Measurements from ENCODE around the gene NAA30.

The NAA30 gene

DNA sequence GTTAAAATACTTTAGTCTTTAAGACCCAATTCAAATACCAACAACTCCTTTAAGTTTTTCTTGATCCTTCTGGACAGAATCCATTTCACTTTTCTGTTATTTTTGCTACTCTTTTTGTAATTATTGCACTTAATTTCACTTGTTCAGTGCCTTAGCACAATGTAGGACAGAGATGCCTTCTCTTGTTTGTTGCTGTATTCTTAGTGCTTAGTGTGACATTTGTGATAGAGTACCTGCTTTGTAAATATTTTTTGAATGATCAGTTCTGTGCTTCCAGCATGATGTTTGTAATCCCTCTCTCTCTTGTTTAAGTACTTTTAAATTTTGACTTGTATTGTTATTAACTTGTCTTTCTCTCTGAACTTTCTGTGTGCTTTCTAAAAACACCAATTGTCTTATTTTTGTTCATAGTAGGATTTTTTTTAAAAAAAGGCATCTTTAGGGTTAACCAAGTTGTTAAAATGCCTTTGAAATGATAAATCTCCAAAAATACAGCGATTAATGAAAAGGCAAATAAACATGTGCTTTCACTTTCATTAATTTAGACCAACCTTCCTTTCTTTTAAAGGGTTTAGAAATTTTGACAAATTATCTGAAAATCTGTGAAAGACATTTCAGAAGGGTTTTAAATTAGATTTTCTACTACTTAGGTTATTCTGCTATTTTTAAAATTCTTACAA lies 11.9 kb downstream of the NAA30 start:
- TF ChIP-seq EZH2 (optimal IDR thresholded peaks at IDR 0.05; ENCODE audit: low read depth, low read length): no peak
- TF ChIP-seq EZH2phosphoT487 (IDR thresholded peaks at IDR 0.05; ENCODE audit: low read length): no peak
- TF ChIP-seq, protein P1, sequence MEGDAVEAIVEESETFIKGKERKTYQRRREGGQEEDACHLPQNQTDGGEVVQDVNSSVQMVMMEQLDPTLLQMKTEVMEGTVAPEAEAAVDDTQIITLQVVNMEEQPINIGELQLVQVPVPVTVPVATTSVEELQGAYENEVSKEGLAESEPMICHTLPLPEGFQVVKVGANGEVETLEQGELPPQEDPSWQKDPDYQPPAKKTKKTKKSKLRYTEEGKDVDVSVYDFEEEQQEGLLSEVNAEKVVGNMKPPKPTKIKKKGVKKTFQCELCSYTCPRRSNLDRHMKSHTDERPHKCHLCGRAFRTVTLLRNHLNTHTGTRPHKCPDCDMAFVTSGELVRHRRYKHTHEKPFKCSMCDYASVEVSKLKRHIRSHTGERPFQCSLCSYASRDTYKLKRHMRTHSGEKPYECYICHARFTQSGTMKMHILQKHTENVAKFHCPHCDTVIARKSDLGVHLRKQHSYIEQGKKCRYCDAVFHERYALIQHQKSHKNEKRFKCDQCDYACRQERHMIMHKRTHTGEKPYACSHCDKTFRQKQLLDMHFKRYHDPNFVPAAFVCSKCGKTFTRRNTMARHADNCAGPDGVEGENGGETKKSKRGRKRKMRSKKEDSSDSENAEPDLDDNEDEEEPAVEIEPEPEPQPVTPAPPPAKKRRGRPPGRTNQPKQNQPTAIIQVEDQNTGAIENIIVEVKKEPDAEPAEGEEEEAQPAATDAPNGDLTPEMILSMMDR (IDR thresholded peaks at IDR 0.05; ENCODE audit: low read length): no peak
- H3K9me3 ChIP-seq (replicated peaks; ENCODE audit: insufficient read depth, low read length): no peaks in the 10 kb centered on the region
- H3K4me1 ChIP-seq (ENCODE audit: low read length): no peaks in the 10 kb centered on the region
- H4K20me1 ChIP-seq (ENCODE audit: insufficient read depth, low read length): no peaks in the 10 kb centered on the region
- H3K4me2 ChIP-seq (ENCODE audit: low read depth, low read length): no peak overlapping the region
- H3K36me3 ChIP-seq (replicated peaks; ENCODE audit: insufficient read depth, low read length): no peaks in the 10 kb centered on the region
- no peak overlapping the region for H3K9ac ChIP-seq (ENCODE audit: low read length)
- DNase-seq: no peak
- H3K4me3 ChIP-seq (ENCODE audit: low read length): no peak overlapping the region
- no peaks in the 10 kb centered on the region for H3K79me2 ChIP-seq (ENCODE audit: low read length)
- H3K27ac ChIP-seq (ENCODE audit: low read length): no peak overlapping the region
- H2AFZ ChIP-seq (ENCODE audit: low read length): no peak overlapping the region
- no peaks in the 10 kb centered on the region for H3K27me3 ChIP-seq (replicated peaks; ENCODE audit: insufficient read depth, low read length)
- no peaks in the 10 kb centered on the region for H3F3A ChIP-seq (ENCODE audit: insufficient read depth, low read length)
- H3K9me2 ChIP-seq (replicated peaks; ENCODE audit: insufficient read depth, low read length): no peaks in the 10 kb centered on the region

DNA sequence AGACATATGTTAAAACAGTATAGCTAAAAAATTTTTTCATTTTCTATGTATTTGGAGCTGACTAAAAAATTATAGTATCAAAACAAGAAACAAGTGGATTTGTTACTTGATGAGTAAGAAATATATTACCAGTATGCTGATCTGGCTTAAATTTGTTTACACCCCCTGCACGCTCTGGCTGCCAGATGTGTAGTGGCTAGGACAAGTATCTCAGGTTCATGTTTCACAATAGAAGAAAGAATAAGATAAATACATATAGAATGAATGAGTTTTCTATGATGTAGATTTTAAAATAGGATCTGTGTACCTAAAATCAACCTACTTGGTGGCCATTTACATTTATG lies 13.1 kb downstream of the NAA30 start:
- Histone ChIP-seq H3F3A (ENCODE audit: insufficient read depth, low read length) (no peaks in the 10 kb centered on the region), H3K9ac (ENCODE audit: low read length) (no peak overlapping the region), H3K4me1 (ENCODE audit: low read length) (no peaks in the 10 kb centered on the region), H4K20me1 (ENCODE audit: insufficient read depth, low read length) (no peaks in the 10 kb centered on the region), H3K4me2 (ENCODE audit: low read depth, low read length) (no peak overlapping the region), H3K27ac (ENCODE audit: low read length) (no peak overlapping the region), H3K9me2 (replicated peaks; ENCODE audit: insufficient read depth, low read length) (no peaks in the 10 kb centered on the region), H3K4me3 (ENCODE audit: low read length) (no peak overlapping the region), H3K36me3 (replicated peaks; ENCODE audit: insufficient read depth, low read length) (no peaks in the 10 kb centered on the region), H3K9me3 (replicated peaks; ENCODE audit: insufficient read depth, low read length) (no peaks in the 10 kb centered on the region), H2AFZ (ENCODE audit: low read length) (no peak overlapping the region), H3K79me2 (ENCODE audit: low read length) (no peaks in the 10 kb centered on the region), H3K27me3 (replicated peaks; ENCODE audit: insufficient read depth, low read length) (no peaks in the 10 kb centered on the region)
- DNase-seq: no peak
- TF ChIP-seq EZH2phosphoT487 (IDR thresholded peaks at IDR 0.05; ENCODE audit: low read length): no peak

DNA sequence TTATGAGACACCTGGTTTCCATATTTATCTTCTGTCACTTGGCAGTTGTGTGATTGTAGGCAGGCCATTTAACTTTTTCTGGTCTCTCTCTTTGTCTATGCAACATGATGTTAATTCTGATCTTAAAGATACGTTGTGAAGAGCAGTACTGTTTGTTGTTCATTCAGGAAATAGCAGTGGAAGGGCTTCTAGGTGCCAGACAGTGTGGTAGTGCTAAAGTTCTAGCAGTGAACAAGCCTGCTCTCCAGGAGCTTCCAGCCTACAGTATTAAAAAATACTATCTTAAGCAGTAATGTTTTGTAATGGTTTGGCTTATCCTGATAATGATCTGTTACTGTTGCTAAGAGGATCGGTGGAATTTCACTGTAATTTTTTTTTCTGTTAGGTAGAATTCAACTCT lies 15.2 kb downstream of the NAA30 start:
- Histone ChIP-seq H3K4me1 (ENCODE audit: low read length) (no peaks in the 10 kb centered on the region), H3K79me2 (ENCODE audit: low read length) (no peaks in the 10 kb centered on the region), H3K4me3 (ENCODE audit: low read length) (no peak overlapping the region), H3K36me3 (replicated peaks; ENCODE audit: insufficient read depth, low read length) (no peaks in the 10 kb centered on the region), H3K9me2 (replicated peaks; ENCODE audit: insufficient read depth, low read length) (no peaks in the 10 kb centered on the region), H3K9me3 (replicated peaks; ENCODE audit: insufficient read depth, low read length) (no peaks in the 10 kb centered on the region), H2AFZ (ENCODE audit: low read length) (no peak overlapping the region), H3K9ac (ENCODE audit: low read length) (no peak overlapping the region), H3K4me2 (ENCODE audit: low read depth, low read length) (no peak overlapping the region), H3K27me3 (replicated peaks; ENCODE audit: insufficient read depth, low read length) (no peaks in the 10 kb centered on the region), H4K20me1 (ENCODE audit: insufficient read depth, low read length) (no peaks in the 10 kb centered on the region), H3F3A (ENCODE audit: insufficient read depth, low read length) (no peaks in the 10 kb centered on the region), H3K27ac (ENCODE audit: low read length) (no peak overlapping the region)
- no peak for DNase-seq
- TF ChIP-seq, protein P1 (IDR thresholded peaks at IDR 0.05; ENCODE audit: low read length): no peak
- TF ChIP-seq EZH2phosphoT487 (IDR thresholded peaks at IDR 0.05; ENCODE audit: low read length) (no peak), EZH2 (optimal IDR thresholded peaks at IDR 0.05; ENCODE audit: low read depth, low read length) (no peak)

DNA sequence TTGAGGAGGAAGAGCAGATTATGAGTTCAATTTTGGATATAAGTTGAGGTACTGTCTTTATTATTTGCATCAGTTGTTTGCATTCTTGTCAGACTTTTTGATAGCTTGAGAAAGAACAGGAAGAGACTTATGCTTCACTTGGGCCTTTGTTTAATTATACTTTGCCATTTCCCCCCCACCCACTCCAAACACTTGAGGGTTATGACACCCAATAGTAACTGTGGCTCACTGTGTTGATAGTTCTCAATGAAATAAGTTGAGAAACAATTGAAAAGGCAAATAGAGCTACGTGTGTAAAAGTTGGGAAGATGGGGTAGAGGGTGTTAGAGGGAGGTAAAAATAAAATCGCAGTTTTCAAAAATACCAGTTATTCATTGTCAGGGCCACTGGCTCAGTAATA lies 17.7 kb downstream of the NAA30 start:
- no peaks in the 10 kb centered on the region for H3K9me3 ChIP-seq (replicated peaks; ENCODE audit: insufficient read depth, low read length)
- no peaks in the 10 kb centered on the region for H4K20me1 ChIP-seq (ENCODE audit: insufficient read depth, low read length)
- no peak overlapping the region for H3K4me3 ChIP-seq (ENCODE audit: low read length)
- H3K36me3 ChIP-seq (replicated peaks; ENCODE audit: insufficient read depth, low read length): no peaks in the 10 kb centered on the region
- DNase-seq: no peak
- H3K9me2 ChIP-seq (replicated peaks; ENCODE audit: insufficient read depth, low read length): no peaks in the 10 kb centered on the region
- TF ChIP-seq, protein P1 (IDR thresholded peaks at IDR 0.05; ENCODE audit: low read length): no peak
- no peak for TF ChIP-seq EZH2 (optimal IDR thresholded peaks at IDR 0.05; ENCODE audit: low read depth, low read length)
- no peak for TF ChIP-seq EZH2phosphoT487 (IDR thresholded peaks at IDR 0.05; ENCODE audit: low read length)
- H3K9ac ChIP-seq (ENCODE audit: low read length): no peak overlapping the region
- no peaks in the 10 kb centered on the region for H3K4me1 ChIP-seq (ENCODE audit: low read length)
- H3F3A ChIP-seq (ENCODE audit: insufficient read depth, low read length): no peaks in the 10 kb centered on the region
- H3K27ac ChIP-seq (ENCODE audit: low read length): no peak overlapping the region
- H3K4me2 ChIP-seq (ENCODE audit: low read depth, low read length): no peak overlapping the region
- H3K27me3 ChIP-seq (replicated peaks; ENCODE audit: insufficient read depth, low read length): no peaks in the 10 kb centered on the region
- no peaks in the 10 kb centered on the region for H3K79me2 ChIP-seq (ENCODE audit: low read length)
- H2AFZ ChIP-seq (ENCODE audit: low read length): no peak overlapping the region

Measured in MM.1S (cell line).